ENCODE measurements around the gene TAF11. TPM values are rescaled to one million over a fixed set of nuclear protein-coding genes. Genes with fewer than 3 reads are reported as not detected.
"Not testable (repeated sequence)": the region's sequence is repeated elsewhere in the genome, so short reads cannot be mapped to it uniquely, and the experiment has no call there.

TAF11 gene
- total RNA-seq, 1 donor from 2014 or later: 11.3 TPM

DNA sequence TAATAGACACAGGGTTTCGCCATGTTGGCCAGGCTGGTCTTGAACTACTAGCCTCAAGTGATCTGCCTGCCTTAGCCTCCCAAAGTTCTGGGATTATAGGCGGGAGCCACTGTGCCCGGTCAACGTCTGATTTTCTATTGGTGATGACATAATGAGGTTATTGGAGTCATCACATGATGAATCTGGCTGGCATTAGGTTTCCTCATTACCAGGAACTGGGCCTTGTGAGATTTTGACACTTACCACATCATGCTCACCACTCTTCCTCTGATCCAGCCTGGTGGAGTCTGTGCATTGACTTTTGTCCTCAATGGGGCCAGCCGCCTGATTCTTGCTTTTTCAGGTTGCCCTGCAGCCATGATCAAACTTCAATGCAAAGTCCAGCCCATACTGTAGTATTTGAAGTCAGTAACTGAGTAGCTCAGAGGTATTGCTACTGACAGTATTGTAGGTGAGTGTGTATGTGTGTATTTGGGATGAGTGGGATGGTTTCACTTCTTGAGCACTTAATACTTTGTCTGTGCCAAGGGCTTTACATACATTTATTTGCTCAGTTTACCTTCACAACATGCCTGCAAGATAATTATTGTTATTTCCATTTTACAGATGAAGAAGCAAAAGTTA is 17.3 kb upstream of the TAF11 start:
- Histone ChIP-seq H3K36me3 (no peaks in the 10 kb centered on the region), H3K9me3 (no peaks in the 10 kb centered on the region), H3K4me1 (no peaks in the 10 kb centered on the region), H3K27me3 (no peaks in the 10 kb centered on the region), H3K27ac (no peak overlapping the region), H3K4me3 (no peak overlapping the region)
- no peak for TF ChIP-seq POLR2AphosphoS5 (IDR thresholded peaks at IDR 0.05; ENCODE audit: insufficient read depth in 1 of 2, low read depth in 1 of 2)
- no peak for TF ChIP-seq POLR2A (IDR thresholded peaks at IDR 0.05)
- TF ChIP-seq, protein P1, sequence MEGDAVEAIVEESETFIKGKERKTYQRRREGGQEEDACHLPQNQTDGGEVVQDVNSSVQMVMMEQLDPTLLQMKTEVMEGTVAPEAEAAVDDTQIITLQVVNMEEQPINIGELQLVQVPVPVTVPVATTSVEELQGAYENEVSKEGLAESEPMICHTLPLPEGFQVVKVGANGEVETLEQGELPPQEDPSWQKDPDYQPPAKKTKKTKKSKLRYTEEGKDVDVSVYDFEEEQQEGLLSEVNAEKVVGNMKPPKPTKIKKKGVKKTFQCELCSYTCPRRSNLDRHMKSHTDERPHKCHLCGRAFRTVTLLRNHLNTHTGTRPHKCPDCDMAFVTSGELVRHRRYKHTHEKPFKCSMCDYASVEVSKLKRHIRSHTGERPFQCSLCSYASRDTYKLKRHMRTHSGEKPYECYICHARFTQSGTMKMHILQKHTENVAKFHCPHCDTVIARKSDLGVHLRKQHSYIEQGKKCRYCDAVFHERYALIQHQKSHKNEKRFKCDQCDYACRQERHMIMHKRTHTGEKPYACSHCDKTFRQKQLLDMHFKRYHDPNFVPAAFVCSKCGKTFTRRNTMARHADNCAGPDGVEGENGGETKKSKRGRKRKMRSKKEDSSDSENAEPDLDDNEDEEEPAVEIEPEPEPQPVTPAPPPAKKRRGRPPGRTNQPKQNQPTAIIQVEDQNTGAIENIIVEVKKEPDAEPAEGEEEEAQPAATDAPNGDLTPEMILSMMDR (IDR thresholded peaks at IDR 0.05): no peak
- no peak for DNase-seq (ENCODE audit: extremely low spot score in 2 of 2)
- intact Hi-C loops (cut with DNase I): no loop called here

DNA sequence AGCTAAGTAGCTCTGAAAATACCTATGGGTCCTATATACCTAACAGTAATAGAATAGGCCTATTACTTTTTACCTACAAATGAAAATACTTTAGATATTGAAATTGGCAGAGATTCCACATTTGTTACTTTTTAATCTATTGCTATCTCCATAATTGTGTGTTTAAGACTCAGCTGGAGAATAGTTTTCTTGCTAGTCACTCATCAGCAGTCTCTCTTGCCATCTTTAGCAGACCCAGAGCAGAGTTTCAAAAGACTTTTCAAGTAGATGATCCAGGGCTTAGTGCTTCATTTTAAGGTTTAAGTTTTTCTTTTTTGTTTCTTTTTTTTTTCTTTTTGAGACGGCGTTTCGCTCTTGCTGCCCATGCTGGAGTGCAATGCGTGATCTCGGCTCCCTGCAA is 14.1 kb upstream of the TAF11 start:
- no peak for DNase-seq (ENCODE audit: extremely low spot score in 2 of 2)
- Histone ChIP-seq H3K9me3 (no peaks in the 10 kb centered on the region), H3K4me3 (no peak overlapping the region), H3K36me3 (no peaks in the 10 kb centered on the region), H3K27me3 (no peaks in the 10 kb centered on the region), H3K27ac (no peak overlapping the region), H3K4me1 (no peaks in the 10 kb centered on the region)
- intact Hi-C loops (cut with DNase I): no loop called here
- TF ChIP-seq POLR2AphosphoS5 (IDR thresholded peaks at IDR 0.05; ENCODE audit: insufficient read depth in 1 of 2, low read depth in 1 of 2) (no peak), POLR2A (IDR thresholded peaks at IDR 0.05) (no peak)
- TF ChIP-seq, protein P1 (IDR thresholded peaks at IDR 0.05): no peak

DNA sequence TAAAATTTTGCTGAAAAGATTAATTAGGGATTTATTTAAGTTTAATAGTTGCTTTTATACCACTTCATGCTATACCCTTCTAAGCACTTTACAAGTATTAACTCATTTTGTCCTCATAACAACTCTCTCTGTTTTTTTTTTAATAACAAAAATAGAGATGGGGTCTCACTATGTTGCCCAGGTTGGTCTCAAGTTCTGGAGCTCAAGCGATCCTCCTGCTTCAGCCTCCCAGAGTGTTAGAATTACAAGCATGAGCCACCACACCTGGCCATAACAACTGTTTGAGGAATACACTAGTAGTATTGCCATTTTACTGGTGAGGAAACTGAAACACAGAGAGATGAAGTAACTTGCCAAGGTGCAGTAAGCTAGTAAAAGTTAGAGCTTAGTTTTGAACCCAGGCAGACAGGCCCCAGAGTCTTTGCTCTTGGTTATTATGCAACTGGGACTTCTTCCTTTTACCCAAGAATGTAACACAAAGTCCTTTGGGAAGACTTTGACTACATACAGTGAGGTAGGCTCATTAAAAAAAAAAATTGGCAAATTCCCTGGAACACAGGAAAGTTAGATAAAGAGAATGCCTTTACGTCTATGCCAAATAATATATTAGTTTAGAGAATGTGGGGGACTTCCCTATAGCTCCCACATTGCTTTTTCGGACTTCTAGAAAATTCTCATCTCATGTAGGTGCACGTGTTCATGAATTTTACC is 12.6 kb upstream of the TAF11 start:
- Histone ChIP-seq H3K9me3 (no peaks in the 10 kb centered on the region), H3K36me3 (no peaks in the 10 kb centered on the region), H3K4me1 (no peaks in the 10 kb centered on the region), H3K27ac (no peak overlapping the region), H3K27me3 (no peaks in the 10 kb centered on the region), H3K4me3 (no peak overlapping the region)
- intact Hi-C loops (cut with DNase I): no loop called here
- no peak for TF ChIP-seq POLR2AphosphoS5 (IDR thresholded peaks at IDR 0.05; ENCODE audit: insufficient read depth in 1 of 2, low read depth in 1 of 2)
- TF ChIP-seq, protein P1 (IDR thresholded peaks at IDR 0.05): no peak
- TF ChIP-seq POLR2A (IDR thresholded peaks at IDR 0.05): no peak
- DNase-seq (ENCODE audit: extremely low spot score in 2 of 2): no peak

DNA sequence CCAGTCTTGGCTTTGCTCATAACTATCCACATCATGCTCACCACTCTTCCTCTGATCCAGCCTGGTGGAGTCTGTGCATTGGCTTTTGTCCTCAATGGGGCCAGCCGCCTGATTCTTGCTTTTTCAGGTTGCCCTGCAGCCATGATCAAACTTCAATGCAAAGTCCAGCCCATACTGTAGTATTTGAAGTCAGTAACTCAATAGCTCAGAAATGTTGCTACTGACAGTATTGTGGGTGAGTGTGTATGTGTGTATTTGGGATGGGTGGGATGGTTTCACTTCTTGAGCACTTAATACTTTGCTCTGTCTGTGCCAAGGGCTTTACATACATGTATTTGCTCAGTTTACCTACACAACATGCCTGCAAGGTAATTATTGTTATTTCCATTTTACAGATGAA is 11.9 kb upstream of the TAF11 start:
- H3K36me3 ChIP-seq; H3K4me3 ChIP-seq; intact Hi-C loops (cut with DNase I); H3K4me1 ChIP-seq; H3K27me3 ChIP-seq; DNase-seq (ENCODE audit: extremely low spot score in 2 of 2); H3K9me3 ChIP-seq; H3K27ac ChIP-seq: not testable (repeated sequence)

DNA sequence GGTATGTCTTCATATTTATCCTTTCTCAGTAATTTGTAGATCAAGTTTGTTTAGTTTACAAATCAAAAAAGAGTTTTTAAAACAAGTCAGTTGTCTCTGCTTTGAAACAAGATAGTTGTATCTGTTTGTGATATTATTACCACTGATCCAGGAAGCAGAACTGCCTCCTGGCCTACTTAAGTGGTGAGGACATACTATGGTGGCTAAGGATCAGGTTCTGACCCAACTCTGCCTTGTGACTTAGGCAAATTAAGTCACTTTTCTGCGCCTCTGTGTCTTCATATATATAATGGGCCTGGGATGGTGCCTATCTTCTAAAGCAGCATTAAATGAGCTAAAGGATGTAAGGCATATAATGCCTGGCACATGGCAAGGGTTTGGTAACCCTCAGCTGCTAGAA is 9.9 kb upstream of the TAF11 start:
- TF ChIP-seq, protein P1 (IDR thresholded peaks at IDR 0.05): no peak
- no peak for TF ChIP-seq POLR2AphosphoS5 (IDR thresholded peaks at IDR 0.05; ENCODE audit: insufficient read depth in 1 of 2, low read depth in 1 of 2)
- TF ChIP-seq POLR2A (IDR thresholded peaks at IDR 0.05): no peak
- no peak for DNase-seq (ENCODE audit: extremely low spot score in 2 of 2)
- intact Hi-C loops (cut with DNase I): no loop called here
- H3K4me1 ChIP-seq: peaks cover 5% of the 10 kb centered on the region
- H3K9me3 ChIP-seq: no peaks in the 10 kb centered on the region
- H3K4me3 ChIP-seq: no peak overlapping the region
- H3K36me3 ChIP-seq: no peaks in the 10 kb centered on the region
- no peak overlapping the region for H3K27ac ChIP-seq
- H3K27me3 ChIP-seq: no peaks in the 10 kb centered on the region

All from vagina (tissue), 2 donors.